Endometrial microvascular endothelial cells (primary cell): ENCODE results near the gene NPW. TPM values are rescaled to one million over a fixed set of nuclear protein-coding genes. Genes with fewer than 3 reads are reported as not detected.
"Not testable (repeated sequence)": the region's sequence is repeated elsewhere in the genome, so short reads cannot be mapped to it uniquely, and the experiment has no call there.

Experiments
- in situ Hi-C: cut with HindIII; loops from 2 replicates; pipeline ENCODE4 v1.10.0; 2017; ENCODE audit warnings: low sequenced_read_pairs, low pct_unique_long_range_greater_than_20kb; ENCODE audit errors: inconsistent ontology term
- total RNA-seq: library from RNA; depleted of rRNA; stranded (reverse); fragments of >200 nt; gene quantifications from one replicate; pipeline ENCODE4 v1.2.3, GENCODE V29; 2015; ENCODE audit errors: inconsistent ontology term

NPW gene
- total RNA-seq, 1 donor from 2014 or later, result not detected

GRCh38 chr16:1999866-2000514 lies 19.6 kb upstream of the NPW start:
- in situ Hi-C loops, result no loop called here

GRCh38 chr16:2001035-2001434 lies 18.6 kb upstream of the NPW start:
- in situ Hi-C loops, result no loop called here

- in situ Hi-C loops, result no loop called here
Measured at GRCh38 chr16:2001456-2002355, 17.9 kb upstream of the NPW start.

- in situ Hi-C loops, result no loop called here
Measured at GRCh38 chr16:2002406-2003230, 17.0 kb upstream of the NPW start.

DNA sequence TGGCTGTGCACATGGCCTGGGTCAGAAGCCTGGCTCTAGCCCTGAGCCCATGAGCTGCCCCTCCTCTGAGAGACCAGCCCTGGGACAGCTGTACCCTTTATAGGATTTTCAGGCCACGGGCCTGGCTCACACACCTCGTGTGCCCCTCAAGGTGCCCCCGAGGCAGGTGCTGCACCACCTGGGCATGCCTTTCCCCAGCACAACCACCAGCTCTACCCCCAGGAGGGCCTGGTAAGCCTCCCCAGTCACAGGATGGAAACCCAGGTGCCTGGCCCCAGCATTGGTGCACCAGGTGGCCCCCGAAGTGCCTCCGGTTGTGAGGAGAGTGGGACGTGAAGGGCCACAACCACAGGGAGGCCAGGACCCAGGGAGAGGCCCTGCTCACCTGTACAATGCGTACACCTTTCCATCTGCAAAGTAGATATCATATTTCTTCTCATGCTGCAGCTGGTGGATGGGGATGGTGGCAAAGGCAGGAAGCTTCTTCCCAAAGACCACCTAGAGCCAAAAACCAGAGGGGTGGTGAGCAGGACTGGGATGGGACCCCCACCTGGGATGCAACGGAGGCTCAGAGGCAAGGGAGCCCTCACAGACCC lies 16.3 kb upstream of the NPW start:
- in situ Hi-C loops, result no loop called here

GRCh38 chr16:2003827-2004641 lies 15.6 kb upstream of the NPW start:
- in situ Hi-C loops, result no loop called here

DNA sequence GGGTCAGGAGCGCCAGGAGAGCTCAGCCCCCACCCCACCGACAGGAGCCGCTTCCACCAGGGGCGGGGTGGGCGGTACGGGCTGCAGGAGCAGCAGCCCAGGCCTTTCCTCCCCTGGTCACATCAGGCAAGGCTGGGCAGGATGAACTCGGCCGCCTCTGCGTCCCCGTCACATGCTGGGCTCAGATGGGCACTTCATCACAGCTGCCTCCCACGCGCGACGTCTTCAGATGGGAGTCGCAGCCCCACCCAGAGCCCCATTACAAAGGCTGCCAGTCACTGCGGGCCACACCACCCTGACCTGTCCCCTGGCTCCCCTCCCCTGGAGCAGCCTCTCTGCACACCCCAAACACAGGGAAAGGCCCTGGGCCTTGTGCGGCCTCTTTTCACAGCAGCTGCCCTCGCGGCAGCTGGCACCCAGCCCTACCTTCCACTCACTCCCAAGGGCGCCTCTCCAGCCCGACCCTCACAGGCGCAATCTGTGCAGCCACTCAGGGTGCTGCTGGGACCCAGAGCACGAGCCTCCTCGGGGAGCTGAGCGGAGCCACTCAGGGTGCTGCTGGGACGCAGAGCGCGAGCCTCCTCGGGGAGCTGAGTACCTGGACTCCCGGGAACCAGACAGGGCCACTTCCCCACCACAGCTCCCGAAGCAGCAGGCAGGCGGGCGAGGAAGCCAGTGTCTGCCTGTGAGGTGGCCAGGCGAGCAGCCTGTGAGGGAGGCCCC lies 14.6 kb upstream of the NPW start:
- in situ Hi-C loops, result no loop called here

DNA sequence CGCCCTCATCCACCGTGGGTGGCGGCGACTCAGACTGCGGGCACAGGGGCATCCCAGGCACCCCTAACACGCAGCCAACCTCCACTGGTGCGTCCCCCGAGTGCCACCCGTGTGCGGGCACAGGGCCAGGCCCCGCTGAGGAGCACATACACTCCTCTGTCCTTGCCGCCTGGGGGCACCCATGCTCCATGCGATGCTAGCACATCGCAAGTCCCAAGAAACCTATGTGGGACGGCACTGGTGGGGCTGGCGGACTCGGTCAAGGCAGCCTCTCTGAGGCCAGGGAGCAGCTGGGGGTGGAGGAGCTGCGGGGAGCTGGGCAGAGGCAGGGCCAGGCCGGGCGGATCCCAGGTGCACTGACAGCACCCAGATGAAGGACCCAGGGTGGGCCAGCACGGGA lies 13.9 kb upstream of the NPW start:
- in situ Hi-C loops, result no loop called here

- in situ Hi-C loops, result no loop called here
Measured at GRCh38 chr16:2006317-2006716, 13.3 kb upstream of the NPW start.

- in situ Hi-C loops, result no loop called here
Measured at GRCh38 chr16:2007081-2007836, 12.3 kb upstream of the NPW start.

GRCh38 chr16:2008009-2008526 lies 11.5 kb upstream of the NPW start:
- in situ Hi-C loops, result no loop called here

DNA sequence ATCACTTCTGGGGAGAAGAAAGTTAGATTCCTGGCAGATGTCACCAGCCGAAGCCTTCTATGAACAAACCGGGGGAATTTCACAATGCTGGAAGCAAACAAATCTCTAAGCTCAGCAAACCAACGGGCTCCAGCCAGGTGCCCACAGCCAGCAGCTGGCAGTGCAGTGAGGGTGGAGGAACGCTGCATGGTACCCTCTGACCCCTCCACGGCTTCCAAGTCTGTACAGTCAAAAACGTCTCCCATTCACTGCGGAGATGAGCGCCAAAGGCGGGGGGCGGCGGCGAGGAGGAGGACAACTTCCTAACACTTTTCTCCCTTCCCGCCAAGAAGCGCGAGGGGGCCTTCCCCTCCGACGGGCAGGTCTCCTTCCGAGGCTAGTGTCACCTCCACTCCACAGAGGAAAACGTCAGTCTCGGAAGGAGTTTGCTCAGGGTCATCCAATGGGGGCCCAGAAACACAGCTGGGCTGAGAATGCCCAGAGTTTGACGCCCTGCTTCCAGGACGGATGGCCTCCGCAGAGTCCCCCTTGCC lies 10.9 kb upstream of the NPW start:
- in situ Hi-C loops, result no loop called here

DNA sequence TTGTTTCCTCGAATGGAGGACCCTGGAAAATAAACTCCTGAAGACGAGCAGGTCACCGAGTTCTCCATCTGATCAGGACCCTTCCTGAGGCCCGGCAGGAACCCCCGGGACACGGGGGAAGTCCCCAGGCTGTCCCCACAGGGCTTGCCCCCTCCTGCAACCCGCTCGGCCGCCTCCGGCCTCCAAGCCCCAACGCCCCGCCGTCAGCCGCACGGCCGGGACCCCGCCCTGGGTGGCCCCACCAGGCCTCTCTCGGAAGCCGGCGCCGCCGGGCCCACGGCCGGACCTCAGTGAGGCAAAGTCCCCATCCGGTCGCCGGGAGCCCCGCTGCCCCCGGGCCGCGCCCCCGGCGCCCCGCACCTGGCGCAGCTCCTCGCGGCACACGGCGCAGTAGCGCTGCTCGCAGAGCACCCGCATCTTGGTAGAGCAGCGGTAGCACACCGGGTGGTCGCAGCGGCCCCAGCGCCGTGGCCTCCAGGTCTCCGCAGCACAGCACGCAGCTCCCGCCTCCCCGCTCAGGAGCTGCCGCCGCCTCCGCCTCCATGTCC lies 10.3 kb upstream of the NPW start:
- in situ Hi-C loops, result no loop called here

DNA sequence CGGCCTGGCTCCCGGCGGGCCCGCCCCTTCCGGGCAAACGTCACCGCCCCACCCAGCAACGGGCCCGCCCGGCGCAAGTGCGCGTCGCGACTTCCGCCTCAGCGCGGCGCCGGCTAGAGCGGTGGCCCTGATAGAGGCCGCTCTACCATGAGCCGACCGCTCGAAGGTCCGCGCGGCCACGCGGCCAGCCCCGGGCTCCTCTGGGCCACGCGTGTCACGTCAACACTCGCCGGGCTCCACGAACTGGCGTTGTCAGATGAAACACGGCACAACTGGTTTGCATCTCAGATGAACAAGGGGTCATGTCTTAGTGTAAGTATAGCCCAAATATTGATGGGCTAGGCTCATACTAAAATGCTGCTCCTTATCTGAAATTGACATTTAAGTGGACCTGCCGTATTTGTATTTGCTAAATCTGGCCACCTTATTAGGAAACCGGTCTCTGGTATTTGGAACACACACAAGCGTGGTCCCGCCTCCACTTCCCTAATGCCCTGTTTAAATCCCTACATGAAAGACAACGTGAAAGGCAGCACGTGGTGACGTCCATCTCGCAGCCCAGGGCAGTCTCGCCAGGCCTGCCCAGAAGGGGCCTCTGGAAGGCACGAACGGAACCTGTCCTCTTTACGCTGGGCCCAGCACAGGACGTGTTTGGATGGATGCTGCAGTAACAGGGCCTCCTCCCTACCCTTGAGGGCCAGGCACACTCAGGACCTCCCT lies 9.6 kb upstream of the NPW start, which contains the start of gene ZNF598:
TSS of gene ZNF598 (minus strand) at position 31 of the 720 bp plus-strand sequence.
- in situ Hi-C loops, result no loop called here

GRCh38 chr16:2011726-2012125 lies 7.9 kb upstream of the NPW start:
- in situ Hi-C loops, result not testable (repeated sequence)

GRCh38 chr16:2013527-2013926 lies 6.1 kb upstream of the NPW start:
- in situ Hi-C loops, result no loop called here
